ENCODE measurements around the gene CSPG5.

- TF ChIP-seq CTCF (IDR thresholded peaks at IDR 0.05) (no peak), POLR2A (IDR thresholded peaks at IDR 0.05) (no peak)
Measured at GRCh38 chr3:47583320-47584075, 4.8 kb upstream of the CSPG5 start.

All from prostate gland (tissue), 2 donors.